ENCODE results near the gene ARAP2. TPM values are rescaled to one million over a fixed set of nuclear protein-coding genes. Genes with fewer than 3 reads are reported as not detected.

The ARAP2 gene
- total and polyA plus RNA-seq, 2 of the 13 experiments (the other 11 are each of a cell fraction or from before 2014, with no cell fraction given), result 0.37 to 1.4 TPM

DNA sequence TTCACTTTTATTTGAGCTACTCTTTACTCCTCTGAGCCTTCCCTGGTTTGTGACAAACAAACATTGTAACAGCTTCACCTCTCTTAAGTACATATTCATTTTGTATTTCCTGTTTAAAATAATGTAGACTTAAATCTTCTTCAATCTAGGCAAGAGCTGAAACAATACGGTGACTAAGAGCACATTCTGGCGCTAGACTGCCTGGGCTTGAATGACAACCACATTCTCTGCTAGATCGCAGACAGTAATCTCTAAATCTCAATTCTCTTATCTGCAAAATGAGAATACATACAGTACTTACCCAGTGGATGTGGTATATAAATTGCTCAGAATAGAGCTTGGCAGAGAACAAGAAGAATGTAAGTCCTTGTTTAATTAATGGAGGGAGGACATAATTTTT, 144.8 kb downstream of the ARAP2 start (continued):
- TF ChIP-seq, protein P1, sequence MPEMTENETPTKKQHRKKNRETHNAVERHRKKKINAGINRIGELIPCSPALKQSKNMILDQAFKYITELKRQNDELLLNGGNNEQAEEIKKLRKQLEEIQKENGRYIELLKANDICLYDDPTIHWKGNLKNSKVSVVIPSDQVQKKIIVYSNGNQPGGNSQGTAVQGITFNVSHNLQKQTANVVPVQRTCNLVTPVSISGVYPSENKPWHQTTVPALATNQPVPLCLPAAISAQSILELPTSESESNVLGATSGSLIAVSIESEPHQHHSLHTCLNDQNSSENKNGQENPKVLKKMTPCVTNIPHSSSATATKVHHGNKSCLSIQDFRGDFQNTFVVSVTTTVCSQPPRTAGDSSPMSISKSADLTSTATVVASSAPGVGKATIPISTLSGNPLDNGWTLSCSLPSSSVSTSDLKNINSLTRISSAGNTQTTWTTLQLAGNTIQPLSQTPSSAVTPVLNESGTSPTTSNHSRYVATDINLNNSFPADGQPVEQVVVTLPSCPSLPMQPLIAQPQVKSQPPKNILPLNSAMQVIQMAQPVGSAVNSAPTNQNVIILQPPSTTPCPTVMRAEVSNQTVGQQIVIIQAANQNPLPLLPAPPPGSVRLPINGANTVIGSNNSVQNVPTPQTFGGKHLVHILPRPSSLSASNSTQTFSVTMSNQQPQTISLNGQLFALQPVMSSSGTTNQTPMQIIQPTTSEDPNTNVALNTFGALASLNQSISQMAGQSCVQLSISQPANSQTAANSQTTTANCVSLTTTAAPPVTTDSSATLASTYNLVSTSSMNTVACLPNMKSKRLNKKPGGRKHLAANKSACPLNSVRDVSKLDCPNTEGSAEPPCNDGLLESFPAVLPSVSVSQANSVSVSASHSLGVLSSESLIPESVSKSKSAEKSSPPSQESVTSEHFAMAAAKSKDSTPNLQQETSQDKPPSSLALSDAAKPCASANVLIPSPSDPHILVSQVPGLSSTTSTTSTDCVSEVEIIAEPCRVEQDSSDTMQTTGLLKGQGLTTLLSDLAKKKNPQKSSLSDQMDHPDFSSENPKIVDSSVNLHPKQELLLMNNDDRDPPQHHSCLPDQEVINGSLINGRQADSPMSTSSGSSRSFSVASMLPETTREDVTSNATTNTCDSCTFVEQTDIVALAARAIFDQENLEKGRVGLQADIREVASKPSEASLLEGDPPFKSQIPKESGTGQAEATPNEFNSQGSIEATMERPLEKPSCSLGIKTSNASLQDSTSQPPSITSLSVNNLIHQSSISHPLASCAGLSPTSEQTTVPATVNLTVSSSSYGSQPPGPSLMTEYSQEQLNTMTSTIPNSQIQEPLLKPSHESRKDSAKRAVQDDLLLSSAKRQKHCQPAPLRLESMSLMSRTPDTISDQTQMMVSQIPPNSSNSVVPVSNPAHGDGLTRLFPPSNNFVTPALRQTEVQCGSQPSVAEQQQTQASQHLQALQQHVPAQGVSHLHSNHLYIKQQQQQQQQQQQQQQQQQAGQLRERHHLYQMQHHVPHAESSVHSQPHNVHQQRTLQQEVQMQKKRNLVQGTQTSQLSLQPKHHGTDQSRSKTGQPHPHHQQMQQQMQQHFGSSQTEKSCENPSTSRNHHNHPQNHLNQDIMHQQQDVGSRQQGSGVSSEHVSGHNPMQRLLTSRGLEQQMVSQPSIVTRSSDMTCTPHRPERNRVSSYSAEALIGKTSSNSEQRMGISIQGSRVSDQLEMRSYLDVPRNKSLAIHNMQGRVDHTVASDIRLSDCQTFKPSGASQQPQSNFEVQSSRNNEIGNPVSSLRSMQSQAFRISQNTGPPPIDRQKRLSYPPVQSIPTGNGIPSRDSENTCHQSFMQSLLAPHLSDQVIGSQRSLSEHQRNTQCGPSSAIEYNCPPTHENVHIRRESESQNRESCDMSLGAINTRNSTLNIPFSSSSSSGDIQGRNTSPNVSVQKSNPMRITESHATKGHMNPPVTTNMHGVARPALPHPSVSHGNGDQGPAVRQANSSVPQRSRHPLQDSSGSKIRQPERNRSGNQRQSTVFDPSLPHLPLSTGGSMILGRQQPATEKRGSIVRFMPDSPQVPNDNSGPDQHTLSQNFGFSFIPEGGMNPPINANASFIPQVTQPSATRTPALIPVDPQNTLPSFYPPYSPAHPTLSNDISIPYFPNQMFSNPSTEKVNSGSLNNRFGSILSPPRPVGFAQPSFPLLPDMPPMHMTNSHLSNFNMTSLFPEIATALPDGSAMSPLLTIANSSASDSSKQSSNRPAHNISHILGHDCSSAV (CRISPR knock-in tag; IDR thresholded peaks at IDR 0.05; ENCODE audit: borderline replicate concordance), result no peak
- no peak for TF ChIP-seq ZNF549 (CRISPR knock-in tag; IDR thresholded peaks at IDR 0.05)
- no peak for TF ChIP-seq KAT8 (CRISPR knock-in tag; IDR thresholded peaks at IDR 0.05)
- no peak for TF ChIP-seq PLRG1 (conservative IDR thresholded peaks at IDR 0.05)
- no peak for TF ChIP-seq TGIF2 (CRISPR knock-in tag; IDR thresholded peaks at IDR 0.05)

DNA sequence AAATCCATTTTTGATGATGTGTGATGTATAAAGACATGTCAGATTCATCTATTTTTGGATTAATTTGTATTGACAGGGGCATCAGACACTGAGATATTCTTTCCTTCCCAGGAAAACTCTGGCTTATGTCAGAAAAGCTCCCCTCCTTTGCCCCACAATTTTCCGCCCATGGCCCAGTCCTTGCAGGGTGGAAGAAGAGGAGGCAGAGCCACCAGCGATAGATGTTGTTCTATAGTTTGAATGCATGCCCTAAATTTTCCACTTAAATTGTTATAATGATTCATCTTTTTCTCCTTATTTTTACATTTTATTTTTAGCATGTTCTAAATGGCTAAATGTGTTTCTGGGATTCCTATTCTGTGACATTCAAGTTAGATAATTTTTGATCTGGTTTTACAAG, 149.3 kb downstream of the ARAP2 start:
- DNase-seq (ENCODE audit: low spot score) (no peak), ATAC-seq (no peak), FAIRE-seq (no peak)
- Histone ChIP-seq H3K9me3 (ENCODE audit: low read length) (no peaks in the 10 kb centered on the region), H3K36me3 (replicated peaks in 1 of 2; ENCODE audit: control insufficient read depth in 1 of 2, insufficient read depth in 2 of 2, low read length in 2 of 2) (no peaks in the 10 kb centered on the region), H3K4me1 (ENCODE audit: insufficient read depth, low read length) (no peaks in the 10 kb centered on the region), H3K4me3 (replicated peaks in 1 of 3; ENCODE audit: insufficient read depth in 1 of 3, low read depth in 2 of 3, low read length in 3 of 3) (no peak overlapping the region), H4K20me1 (ENCODE audit: insufficient read depth, low read length) (no peaks in the 10 kb centered on the region), H3K79me2 (ENCODE audit: insufficient read depth, low read length) (no peaks in the 10 kb centered on the region), H2AFZ (ENCODE audit: low read length) (no peak overlapping the region), H3K27ac (ENCODE audit: extremely low read length, insufficient read depth, low read length) (no peak overlapping the region), H3K9ac (ENCODE audit: insufficient read depth, low read depth, low read length) (no peak overlapping the region), H3K4me2 (ENCODE audit: low read depth, low read length) (no peak overlapping the region), H3K27me3 (ENCODE audit: control insufficient read depth in 1 of 2, insufficient read depth in 2 of 2, low read length in 2 of 2) (no peaks in the 10 kb centered on the region; a peak in 1 of 5 replicates)
- ChIA-PET CTCF (ENCODE audit: low intra/inter-chr PET ratio, low total read pairs) (no interaction called here), POLR2A (no interaction called here)
- intact Hi-C loops (cut with micrococcal nuclease; ENCODE audit: unreplicated experiment), result no loop called here
- in situ Hi-C loops (cut with HindIII; ENCODE audit: extremely low pct_ligation_motif_present, low pct_unique_long_range_greater_than_20kb), result no loop called here
- BruUV-seq (replicated peaks), result no TSS peak
- 53% methylated on average over 2 of the region's 2 CpGs for WGBS (ENCODE audit: low lambda C conversion rate)
- TF ChIP-seq ZFP1 (CRISPR knock-in tag; IDR thresholded peaks at IDR 0.05) (no peak), ZNF430 (CRISPR knock-in tag; IDR thresholded peaks at IDR 0.05) (no peak), ZNF850 (CRISPR knock-in tag; conservative IDR thresholded peaks at IDR 0.05) (no peak), TBP (CRISPR knock-in tag; IDR thresholded peaks at IDR 0.05) (no peak), MIER3 (CRISPR knock-in tag; IDR thresholded peaks at IDR 0.05; ENCODE audit: borderline replicate concordance) (no peak), GABPB1 (CRISPR knock-in tag; IDR thresholded peaks at IDR 0.05) (no peak), RAD21 (CRISPR knock-in tag; IDR thresholded peaks at IDR 0.05) (no peak), HES4 (CRISPR knock-in tag; IDR thresholded peaks at IDR 0.05; ENCODE audit: borderline replicate concordance) (no peak)
- TF ChIP-seq, protein P2, sequence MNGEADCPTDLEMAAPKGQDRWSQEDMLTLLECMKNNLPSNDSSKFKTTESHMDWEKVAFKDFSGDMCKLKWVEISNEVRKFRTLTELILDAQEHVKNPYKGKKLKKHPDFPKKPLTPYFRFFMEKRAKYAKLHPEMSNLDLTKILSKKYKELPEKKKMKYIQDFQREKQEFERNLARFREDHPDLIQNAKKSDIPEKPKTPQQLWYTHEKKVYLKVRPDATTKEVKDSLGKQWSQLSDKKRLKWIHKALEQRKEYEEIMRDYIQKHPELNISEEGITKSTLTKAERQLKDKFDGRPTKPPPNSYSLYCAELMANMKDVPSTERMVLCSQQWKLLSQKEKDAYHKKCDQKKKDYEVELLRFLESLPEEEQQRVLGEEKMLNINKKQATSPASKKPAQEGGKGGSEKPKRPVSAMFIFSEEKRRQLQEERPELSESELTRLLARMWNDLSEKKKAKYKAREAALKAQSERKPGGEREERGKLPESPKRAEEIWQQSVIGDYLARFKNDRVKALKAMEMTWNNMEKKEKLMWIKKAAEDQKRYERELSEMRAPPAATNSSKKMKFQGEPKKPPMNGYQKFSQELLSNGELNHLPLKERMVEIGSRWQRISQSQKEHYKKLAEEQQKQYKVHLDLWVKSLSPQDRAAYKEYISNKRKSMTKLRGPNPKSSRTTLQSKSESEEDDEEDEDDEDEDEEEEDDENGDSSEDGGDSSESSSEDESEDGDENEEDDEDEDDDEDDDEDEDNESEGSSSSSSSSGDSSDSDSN (CRISPR knock-in tag; IDR thresholded peaks at IDR 0.05), result no peak
